Measurements from ENCODE around the gene LCN15. TPM values are rescaled to one million over a fixed set of nuclear protein-coding genes. Genes with fewer than 3 reads are reported as not detected.

Gene LCN15
- total RNA-seq, 1 experiment from 2014 or later: not detected

GRCh38 chr9:136806631-136807201 lies 42.4 kb upstream of the LCN15 start:
- no peaks in the 10 kb centered on the region for H3K9me3 Mint-ChIP-seq (ENCODE audit: low read depth, unreplicated experiment)
- CTCF ChIA-PET: interaction anchor here (0.5 kb wide), 1 partner anchor 106 kb away, joined by 3 read pairs; no protein-coding TSS in a partner anchor
- intact Hi-C loops (cut with micrococcal nuclease; ENCODE audit: unreplicated experiment): no loop called here

GRCh38 chr9:136806067-136806466 lies 41.7 kb upstream of the LCN15 start:
- H3K27me3 Mint-ChIP-seq (ENCODE audit: unreplicated experiment): no peaks in the 10 kb centered on the region
- H3K4me3 Mint-ChIP-seq (ENCODE audit: low read depth, unreplicated experiment): no peak overlapping the region
- peaks cover 29% of the 10 kb centered on the region for H3K36me3 Mint-ChIP-seq (ENCODE audit: insufficient read depth, unreplicated experiment)
- BruUV-seq (replicated peaks): no TSS peak
- no peaks in the 10 kb centered on the region for H3K9me3 Mint-ChIP-seq (ENCODE audit: low read depth, unreplicated experiment)
- intact Hi-C loops (cut with micrococcal nuclease; ENCODE audit: unreplicated experiment): no loop called here
- no peak for DNase-seq
- peaks cover 12% of the 10 kb centered on the region for H3K4me1 Mint-ChIP-seq (ENCODE audit: low read depth, unreplicated experiment)
- CTCF ChIA-PET: no interaction called here
- no peak overlapping the region for H3K27ac Mint-ChIP-seq (ENCODE audit: unreplicated experiment)
- TF ChIP-seq CTCF (IDR thresholded peaks at IDR 0.05; ENCODE audit: unreplicated experiment): no peak

More at GRCh38 chr9:136806631-136807201, 42.4 kb upstream of the LCN15 start:
- no TSS peak for BruUV-seq (replicated peaks)
- Mint-ChIP-seq H3K27me3 (ENCODE audit: unreplicated experiment) (no peaks in the 10 kb centered on the region), H3K4me3 (ENCODE audit: low read depth, unreplicated experiment) (peak overlapping the region; percentile 80), H3K4me1 (ENCODE audit: low read depth, unreplicated experiment) (peaks cover 12% of the 10 kb centered on the region), H3K27ac (ENCODE audit: unreplicated experiment) (peak overlapping the region; percentile 78), H3K36me3 (ENCODE audit: insufficient read depth, unreplicated experiment) (peaks cover 30% of the 10 kb centered on the region)
- no peak for TF ChIP-seq CTCF (IDR thresholded peaks at IDR 0.05; ENCODE audit: unreplicated experiment)
- no peak for DNase-seq

- intact Hi-C loops (cut with micrococcal nuclease; ENCODE audit: unreplicated experiment): no loop called here
- Mint-ChIP-seq H3K4me1 (ENCODE audit: low read depth, unreplicated experiment) (peaks cover 11% of the 10 kb centered on the region), H3K27ac (ENCODE audit: unreplicated experiment) (no peak overlapping the region), H3K27me3 (ENCODE audit: unreplicated experiment) (no peaks in the 10 kb centered on the region), H3K4me3 (ENCODE audit: low read depth, unreplicated experiment) (no peak overlapping the region), H3K36me3 (ENCODE audit: insufficient read depth, unreplicated experiment) (peaks cover 34% of the 10 kb centered on the region), H3K9me3 (ENCODE audit: low read depth, unreplicated experiment) (no peaks in the 10 kb centered on the region)
- CTCF ChIA-PET: no interaction called here
- BruUV-seq (replicated peaks): no TSS peak
- no peak for TF ChIP-seq CTCF (IDR thresholded peaks at IDR 0.05; ENCODE audit: unreplicated experiment)
- no peak for DNase-seq
Observed at GRCh38 chr9:136805207-136805740, 41.0 kb upstream of the LCN15 start.

- no peaks in the 10 kb centered on the region for H3K27me3 Mint-ChIP-seq (ENCODE audit: unreplicated experiment)
- BruUV-seq (replicated peaks): no TSS peak
- CTCF ChIA-PET: no interaction called here
Observed at GRCh38 chr9:136804509-136805206, 40.3 kb upstream of the LCN15 start.

More at GRCh38 chr9:136804509-136805206, 40.3 kb upstream of the LCN15 start:
- no peak for TF ChIP-seq CTCF (IDR thresholded peaks at IDR 0.05; ENCODE audit: unreplicated experiment)
- no peaks in the 10 kb centered on the region for H3K9me3 Mint-ChIP-seq (ENCODE audit: low read depth, unreplicated experiment)
- peaks cover 40% of the 10 kb centered on the region for H3K36me3 Mint-ChIP-seq (ENCODE audit: insufficient read depth, unreplicated experiment)
- peaks cover 6% of the 10 kb centered on the region for H3K4me1 Mint-ChIP-seq (ENCODE audit: low read depth, unreplicated experiment)
- intact Hi-C loops (cut with micrococcal nuclease; ENCODE audit: unreplicated experiment): no loop called here
- H3K27ac Mint-ChIP-seq (ENCODE audit: unreplicated experiment): no peak overlapping the region
- DNase-seq: no peak
- H3K4me3 Mint-ChIP-seq (ENCODE audit: low read depth, unreplicated experiment): no peak overlapping the region
